Fibroblast of lung (primary cell): ENCODE results near the gene TUBGCP6.

Source experiments
- EZH2 ChIP-seq: IDR thresholded peaks from 2 replicates; pipeline ENCODE4 v1.5.1; 2012; ENCODE audit warnings: low read length, control low read depth, mild to moderate bottlenecking; ENCODE audit errors: missing control alignments
- TF ChIP-seq, protein P1 (sequence below), 2 donors: IDR thresholded peaks in 1 of 2; conservative IDR thresholded peaks in 1 of 2; 1 replicate in 1 of 2; 2 replicates in 1 of 2; pipeline ENCODE4 v1.5.1; 2011 to 2012; ENCODE audit warnings: low read length in 2 of 2, control low read depth in 1 of 2, inconsistent platforms in 1 of 2, low read depth in 1 of 2, mild to moderate bottlenecking in 1 of 2

DNA sequence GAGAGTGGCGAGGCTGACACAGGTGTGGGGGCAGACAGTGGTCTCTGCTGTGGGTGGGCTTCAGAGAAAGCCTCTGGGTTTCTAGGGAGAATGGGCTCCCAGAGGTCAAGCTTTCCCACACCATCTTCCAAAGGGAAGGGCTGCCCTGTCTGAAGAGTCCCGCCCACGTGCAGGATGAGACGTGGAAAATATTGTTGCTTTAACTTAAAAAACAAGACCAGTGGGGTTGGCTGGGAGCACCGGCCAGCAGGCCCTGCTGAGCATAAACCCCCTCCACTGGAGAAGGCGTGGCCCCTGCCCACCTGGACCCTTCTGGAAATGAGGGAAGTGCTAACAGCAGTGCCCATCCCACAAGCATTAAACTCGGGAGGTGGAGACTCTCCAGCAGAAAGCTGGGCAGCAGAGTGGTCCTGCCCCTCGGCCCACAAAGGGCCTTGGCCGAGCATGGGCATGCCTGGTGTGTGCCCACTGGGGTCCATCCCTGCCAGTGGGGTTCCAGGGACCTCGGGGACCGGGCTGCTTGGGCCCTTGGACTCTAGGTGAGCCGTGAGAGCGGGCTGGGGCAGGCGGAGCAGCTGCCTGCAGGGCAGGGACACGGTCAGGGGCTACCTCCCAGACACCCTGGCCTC is 28.7 kb downstream of the TUBGCP6 start:
- TF ChIP-seq, protein P1, sequence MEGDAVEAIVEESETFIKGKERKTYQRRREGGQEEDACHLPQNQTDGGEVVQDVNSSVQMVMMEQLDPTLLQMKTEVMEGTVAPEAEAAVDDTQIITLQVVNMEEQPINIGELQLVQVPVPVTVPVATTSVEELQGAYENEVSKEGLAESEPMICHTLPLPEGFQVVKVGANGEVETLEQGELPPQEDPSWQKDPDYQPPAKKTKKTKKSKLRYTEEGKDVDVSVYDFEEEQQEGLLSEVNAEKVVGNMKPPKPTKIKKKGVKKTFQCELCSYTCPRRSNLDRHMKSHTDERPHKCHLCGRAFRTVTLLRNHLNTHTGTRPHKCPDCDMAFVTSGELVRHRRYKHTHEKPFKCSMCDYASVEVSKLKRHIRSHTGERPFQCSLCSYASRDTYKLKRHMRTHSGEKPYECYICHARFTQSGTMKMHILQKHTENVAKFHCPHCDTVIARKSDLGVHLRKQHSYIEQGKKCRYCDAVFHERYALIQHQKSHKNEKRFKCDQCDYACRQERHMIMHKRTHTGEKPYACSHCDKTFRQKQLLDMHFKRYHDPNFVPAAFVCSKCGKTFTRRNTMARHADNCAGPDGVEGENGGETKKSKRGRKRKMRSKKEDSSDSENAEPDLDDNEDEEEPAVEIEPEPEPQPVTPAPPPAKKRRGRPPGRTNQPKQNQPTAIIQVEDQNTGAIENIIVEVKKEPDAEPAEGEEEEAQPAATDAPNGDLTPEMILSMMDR (conservative IDR thresholded peaks at IDR 0.05 in 1 of 2, IDR thresholded peaks at IDR 0.05 in 1 of 2; ENCODE audit: low read depth in 1 of 2, low read length in 2 of 2) = no peak
- TF ChIP-seq EZH2 = no peak
